SK-N-SH (cell line): Measurements from ENCODE around the gene BPIFA3. TPM values are rescaled to one million over a fixed set of nuclear protein-coding genes. Genes with fewer than 3 reads are reported as not detected.

Experiments used
- CTCF ChIA-PET: fragments of 300-600, 350-600 bp; formaldehyde crosslinking; extraction: SDS; loops from one replicate; lab custom pipeline; 2021; lab: Yijun Ruan, JAX
- POLR2A ChIA-PET: fragments of 350-600 bp; sonication (Branson Sonifier 250); formaldehyde crosslinking; extraction: SDS; loops from one replicate; lab custom pipeline; 2020; ENCODE audit warnings: antibody characterized with exemption, inconsistent platforms; lab: Yijun Ruan, JAX
- DNase-seq: peaks from one replicate; pipeline ENCODE4 v3.0.0; 2012
- H2AFZ ChIP-seq: fragments of 200-600 bp; sonication (generic); 2 replicates; pipeline ENCODE4 v1.8.1; 2016; ENCODE audit warnings: antibody characterized with exemption, mild to moderate bottlenecking, low read depth
- H3F3A ChIP-seq: fragments of 200-600 bp; sonication (generic); replicated peaks from 2 replicates; pipeline ENCODE3; 2016; ENCODE audit warnings: antibody characterized with exemption, mild to moderate bottlenecking; ENCODE audit not compliant: insufficient read depth
- H3K27ac ChIP-seq, 2 experiments: fragments of 200-500 bp in 1 of 2; fragments of 200-600 bp in 1 of 2; sonication (Bioruptor generic) in 1 of 2; sonication (generic), shearing (Covaris generic) in 1 of 2; 2 replicates each; pipeline versions ENCODE4 v1.5.1 to v1.6.1; 2014 to 2016; ENCODE audit warnings: low read depth in 2 of 2, inconsistent platforms in 1 of 2, low read length in 1 of 2, mild to moderate bottlenecking in 1 of 2, mixed read lengths in 1 of 2
- H3K27me3 ChIP-seq: fragments of 200-600 bp; sonication (generic), shearing (Covaris generic); 2 replicates; pipeline ENCODE4 v1.6.1; 2016; ENCODE audit warnings: mixed run types; ENCODE audit not compliant: insufficient read depth
- H3K36me3 ChIP-seq, 2 experiments: fragments of 200-500 bp in 1 of 2; fragments of 200-600 bp in 1 of 2; sonication (Bioruptor generic) in 1 of 2; sonication (generic) in 1 of 2; replicated peaks in 1 of 2; 2 replicates each; pipeline versions ENCODE3 to v1.5.1; 2014 to 2016; ENCODE audit warnings: low read length in 1 of 2, mild to moderate bottlenecking in 1 of 2; ENCODE audit not compliant: insufficient read depth in 2 of 2, control insufficient read depth in 1 of 2
- H3K4me1 ChIP-seq, 2 experiments: fragments of 200-500 bp in 1 of 2; fragments of 200-600 bp in 1 of 2; sonication (Bioruptor generic) in 1 of 2; sonication (generic), shearing (Covaris generic) in 1 of 2; 2 replicates each; pipeline versions ENCODE4 v1.5.1 to v1.6.1; 2014 to 2016; ENCODE audit warnings: low read depth in 1 of 2, low read length in 1 of 2, mixed run types in 1 of 2; ENCODE audit not compliant: insufficient read depth in 2 of 2, control insufficient read depth in 1 of 2
- H3K4me2 ChIP-seq: fragments of 200-600 bp; sonication (generic), shearing (Covaris generic); 2 replicates; pipeline ENCODE4 v1.6.1; 2017; ENCODE audit warnings: mixed run types
- H3K4me3 ChIP-seq, 2 experiments: fragments of 200-500 bp in 1 of 2; fragments of 200-600 bp in 1 of 2; sonication (Bioruptor generic) in 1 of 2; sonication (generic), shearing (Covaris generic) in 1 of 2; 2 replicates each; pipeline versions ENCODE4 v1.5.1 to v1.8.1; 2014 to 2016; ENCODE audit warnings: low read depth in 2 of 2, inconsistent platforms in 1 of 2, low read length in 1 of 2, mild to moderate bottlenecking in 1 of 2, mixed read lengths in 1 of 2, moderate library complexity in 1 of 2
- H3K79me2 ChIP-seq: fragments of 200-600 bp; sonication (generic); 2 replicates; pipeline ENCODE4 v1.8.1; 2017; ENCODE audit warnings: mild to moderate bottlenecking; ENCODE audit not compliant: insufficient read depth
- H3K9ac ChIP-seq: fragments of 200-600 bp; sonication (generic); 2 replicates; pipeline ENCODE4 v1.6.1; 2017; ENCODE audit warnings: mixed run types
- H3K9me2 ChIP-seq: fragments of 200-600 bp; sonication (generic); 2 replicates; pipeline ENCODE4 v1.6.1; 2017; ENCODE audit warnings: mixed run types
- H3K9me3 ChIP-seq: fragments of 200-600 bp; sonication (generic); 2 replicates; pipeline ENCODE4 v1.6.1; 2017; ENCODE audit warnings: mixed run types, mild to moderate bottlenecking, moderate library complexity
- H4K20me1 ChIP-seq: fragments of 200-600 bp; sonication (generic); 2 replicates; pipeline ENCODE4 v1.6.1; 2017; ENCODE audit warnings: mild to moderate bottlenecking, mixed run types; ENCODE audit not compliant: insufficient read depth
- EP300 ChIP-seq, 2 experiments: IDR thresholded peaks; 2 replicates each; pipeline versions ENCODE4 v1.4.0 to v1.6.1; 2012; ENCODE audit warnings: borderline replicate concordance in 1 of 2, low read depth in 1 of 2, low read length in 1 of 2
- JUND ChIP-seq: IDR thresholded peaks from 2 replicates; pipeline ENCODE4 v1.4.0; 2012
- NFIC ChIP-seq: IDR thresholded peaks from 2 replicates; pipeline ENCODE4 v1.4.0; 2012; ENCODE audit warnings: borderline replicate concordance
- RAD21 ChIP-seq: IDR thresholded peaks from 2 replicates; pipeline ENCODE4 v1.6.1; 2012; ENCODE audit warnings: mild to moderate bottlenecking, low read length
- RFX5 ChIP-seq: IDR thresholded peaks from 2 replicates; pipeline ENCODE4 v1.6.1; 2012; ENCODE audit warnings: mild to moderate bottlenecking, improper control_type of control experiment, low read length
- YY1 ChIP-seq: IDR thresholded peaks from 2 replicates; pipeline ENCODE4 v1.4.0; 2012; ENCODE audit warnings: low read depth, mild to moderate bottlenecking
- WGBS: methylation state at CpG from one replicate; pipeline ENCODE4 v1.1.6; 2017; ENCODE audit warnings: low lambda C conversion rate; 5-methylcytosine and 5-hydroxymethylcytosine counted together
- polyA plus RNA-seq, 3 experiments: library from polyadenylated mRNA; depleted of rRNA; stranded (reverse); fragments of >200 nt; gene quantifications; 2 replicates each; pipeline ENCODE4 v1.2.3, GENCODE V29; 2012
- TF ChIP-seq, protein P1 (sequence below): fragments of 200-600 bp; sonication (generic); IDR thresholded peaks from 2 replicates; pipeline ENCODE4 v1.6.1; 2017; ENCODE audit warnings: antibody characterized with exemption, mild to moderate bottlenecking, moderate library complexity
- TF ChIP-seq, protein P2 (sequence below): fragments of 150-350 bp; IDR thresholded peaks from 2 replicates; pipeline ENCODE4 v1.6.1; 2016; ENCODE audit warnings: mild to moderate bottlenecking, low read depth, low read length
- TF ChIP-seq, protein P3 (sequence below): fragments of 150-350 bp; IDR thresholded peaks from 2 replicates; pipeline ENCODE4 v1.6.1; 2017; ENCODE audit warnings: antibody characterized with exemption, low read length, low read depth, borderline replicate concordance

Gene BPIFA3
- polyA plus RNA-seq, 1 of the 3 experiments (the other 2 are of a cell fraction) = not detected

DNA sequence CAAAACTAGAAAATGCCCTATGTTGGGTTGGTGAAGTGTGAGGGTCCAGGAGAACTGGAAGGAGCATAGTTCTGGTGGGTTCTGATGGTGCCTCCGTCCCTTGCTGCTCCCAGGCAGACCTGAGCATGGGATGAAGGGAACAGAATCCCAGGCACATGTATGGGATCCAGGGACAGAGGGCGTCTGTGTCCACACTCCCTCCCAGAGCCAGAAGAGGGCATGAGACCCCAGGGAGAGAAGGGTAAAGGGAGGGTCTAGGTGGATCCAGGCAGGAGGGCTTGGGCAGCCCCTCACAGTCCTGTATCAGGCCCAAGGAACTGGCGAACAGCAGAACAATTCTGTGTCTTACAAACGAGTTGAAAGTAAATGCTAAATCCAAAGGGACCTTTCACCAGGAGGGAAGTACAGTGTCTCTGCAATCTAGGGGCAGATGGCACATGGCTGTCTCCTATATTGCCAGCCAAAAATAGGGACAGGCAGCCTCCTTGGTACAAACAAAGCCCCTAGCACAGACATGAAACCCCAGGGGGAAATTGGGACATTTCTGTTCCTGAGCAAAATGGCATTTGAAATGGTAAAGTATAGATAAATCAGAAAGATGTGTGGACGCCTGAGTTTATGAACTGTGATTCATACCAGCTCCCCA, 16.1 kb downstream of the BPIFA3 start:
- Histone ChIP-seq H3K36me3 (no peaks in the 10 kb centered on the region), H3K9me3 (no peaks in the 10 kb centered on the region), H3K27me3 (peaks cover 40% of the 10 kb centered on the region; the same call in 1 of the 2 replicates), H3K9me2 (no peaks in the 10 kb centered on the region), H3K79me2 (no peaks in the 10 kb centered on the region), H3F3A (no peaks in the 10 kb centered on the region), H3K4me3 (no peak overlapping the region), H3K27ac (no peak overlapping the region), H3K4me2 (no peak overlapping the region), H4K20me1 (no peaks in the 10 kb centered on the region), H3K9ac (no peak overlapping the region), H3K4me1 (no peaks in the 10 kb centered on the region), H2AFZ (no peak overlapping the region)
- WGBS = 2% methylated on average over 5 of the region's 5 CpGs
- POLR2A ChIA-PET = no interaction called here
- peak; percentile 40 for DNase-seq
- CTCF ChIA-PET = no interaction called here
- TF ChIP-seq RAD21 = peak; percentile 40
- no peak for TF ChIP-seq NFIC

DNA sequence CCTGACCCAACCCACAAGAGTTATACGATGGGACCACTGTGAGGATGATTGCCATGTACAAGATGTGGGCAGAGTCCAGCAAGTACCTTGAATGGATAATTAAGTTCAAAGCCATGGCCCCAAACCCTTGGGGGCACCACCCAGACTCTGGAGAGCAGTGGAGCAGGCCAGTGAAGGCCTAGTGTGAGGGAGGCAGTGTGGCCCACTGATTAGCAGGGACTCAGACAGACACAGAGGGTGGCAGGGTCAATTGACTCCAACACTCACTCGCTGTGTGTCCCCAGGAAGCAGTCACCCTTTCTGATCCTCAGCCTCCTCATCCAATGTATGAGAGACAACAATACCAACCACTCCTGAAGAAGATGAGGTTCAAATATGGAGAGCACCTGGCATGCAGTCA, 16.9 kb downstream of the BPIFA3 start:
- no peak overlapping the region for H3K27ac ChIP-seq
- no peaks in the 10 kb centered on the region for H3F3A ChIP-seq
- H3K4me2 ChIP-seq = no peak overlapping the region
- ChIA-PET CTCF (no interaction called here), POLR2A (no interaction called here)
- no peaks in the 10 kb centered on the region for H3K4me1 ChIP-seq
- H3K9me2 ChIP-seq = no peaks in the 10 kb centered on the region
- no peak overlapping the region for H3K9ac ChIP-seq
- 47% methylated on average over 2 of the region's 2 CpGs for WGBS
- DNase-seq = no peak
- TF ChIP-seq, protein P1, sequence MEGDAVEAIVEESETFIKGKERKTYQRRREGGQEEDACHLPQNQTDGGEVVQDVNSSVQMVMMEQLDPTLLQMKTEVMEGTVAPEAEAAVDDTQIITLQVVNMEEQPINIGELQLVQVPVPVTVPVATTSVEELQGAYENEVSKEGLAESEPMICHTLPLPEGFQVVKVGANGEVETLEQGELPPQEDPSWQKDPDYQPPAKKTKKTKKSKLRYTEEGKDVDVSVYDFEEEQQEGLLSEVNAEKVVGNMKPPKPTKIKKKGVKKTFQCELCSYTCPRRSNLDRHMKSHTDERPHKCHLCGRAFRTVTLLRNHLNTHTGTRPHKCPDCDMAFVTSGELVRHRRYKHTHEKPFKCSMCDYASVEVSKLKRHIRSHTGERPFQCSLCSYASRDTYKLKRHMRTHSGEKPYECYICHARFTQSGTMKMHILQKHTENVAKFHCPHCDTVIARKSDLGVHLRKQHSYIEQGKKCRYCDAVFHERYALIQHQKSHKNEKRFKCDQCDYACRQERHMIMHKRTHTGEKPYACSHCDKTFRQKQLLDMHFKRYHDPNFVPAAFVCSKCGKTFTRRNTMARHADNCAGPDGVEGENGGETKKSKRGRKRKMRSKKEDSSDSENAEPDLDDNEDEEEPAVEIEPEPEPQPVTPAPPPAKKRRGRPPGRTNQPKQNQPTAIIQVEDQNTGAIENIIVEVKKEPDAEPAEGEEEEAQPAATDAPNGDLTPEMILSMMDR = no peak
- no peak for TF ChIP-seq EP300 (IDR thresholded peaks at IDR 0.05; ENCODE audit: borderline replicate concordance in 1 of 2, low read depth in 1 of 2, low read length in 1 of 2)
- no peak for TF ChIP-seq RFX5
- no peak for TF ChIP-seq YY1
- TF ChIP-seq, protein P2, sequence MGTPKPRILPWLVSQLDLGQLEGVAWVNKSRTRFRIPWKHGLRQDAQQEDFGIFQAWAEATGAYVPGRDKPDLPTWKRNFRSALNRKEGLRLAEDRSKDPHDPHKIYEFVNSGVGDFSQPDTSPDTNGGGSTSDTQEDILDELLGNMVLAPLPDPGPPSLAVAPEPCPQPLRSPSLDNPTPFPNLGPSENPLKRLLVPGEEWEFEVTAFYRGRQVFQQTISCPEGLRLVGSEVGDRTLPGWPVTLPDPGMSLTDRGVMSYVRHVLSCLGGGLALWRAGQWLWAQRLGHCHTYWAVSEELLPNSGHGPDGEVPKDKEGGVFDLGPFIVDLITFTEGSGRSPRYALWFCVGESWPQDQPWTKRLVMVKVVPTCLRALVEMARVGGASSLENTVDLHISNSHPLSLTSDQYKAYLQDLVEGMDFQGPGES = no peak
- TF ChIP-seq, protein P3, sequence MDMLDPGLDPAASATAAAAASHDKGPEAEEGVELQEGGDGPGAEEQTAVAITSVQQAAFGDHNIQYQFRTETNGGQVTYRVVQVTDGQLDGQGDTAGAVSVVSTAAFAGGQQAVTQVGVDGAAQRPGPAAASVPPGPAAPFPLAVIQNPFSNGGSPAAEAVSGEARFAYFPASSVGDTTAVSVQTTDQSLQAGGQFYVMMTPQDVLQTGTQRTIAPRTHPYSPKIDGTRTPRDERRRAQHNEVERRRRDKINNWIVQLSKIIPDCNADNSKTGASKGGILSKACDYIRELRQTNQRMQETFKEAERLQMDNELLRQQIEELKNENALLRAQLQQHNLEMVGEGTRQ = no peak
- no peak for TF ChIP-seq JUND
- H3K36me3 ChIP-seq = no peaks in the 10 kb centered on the region
- H3K79me2 ChIP-seq = no peaks in the 10 kb centered on the region
- H3K9me3 ChIP-seq = no peaks in the 10 kb centered on the region
- no peaks in the 10 kb centered on the region for H4K20me1 ChIP-seq
- H2AFZ ChIP-seq = no peak overlapping the region
- no peak overlapping the region for H3K4me3 ChIP-seq
- peaks cover 37% of the 10 kb centered on the region; the same call in 1 of the 2 replicates for H3K27me3 ChIP-seq
